GM18858 (cell line): Measurements from ENCODE around the gene SEMA3B.
"Not testable (repeated sequence)": the region's sequence is repeated elsewhere in the genome, so short reads cannot be mapped to it uniquely, and the experiment has no call there.

ENCODE experiments used
- ATAC-seq: cut with Tn5 transposase; IDR thresholded peaks from one replicate; pipeline ENCODE4 v1.9.1; 2021; ENCODE audit not compliant: unreplicated experiment

SEMA3B gene

DNA sequence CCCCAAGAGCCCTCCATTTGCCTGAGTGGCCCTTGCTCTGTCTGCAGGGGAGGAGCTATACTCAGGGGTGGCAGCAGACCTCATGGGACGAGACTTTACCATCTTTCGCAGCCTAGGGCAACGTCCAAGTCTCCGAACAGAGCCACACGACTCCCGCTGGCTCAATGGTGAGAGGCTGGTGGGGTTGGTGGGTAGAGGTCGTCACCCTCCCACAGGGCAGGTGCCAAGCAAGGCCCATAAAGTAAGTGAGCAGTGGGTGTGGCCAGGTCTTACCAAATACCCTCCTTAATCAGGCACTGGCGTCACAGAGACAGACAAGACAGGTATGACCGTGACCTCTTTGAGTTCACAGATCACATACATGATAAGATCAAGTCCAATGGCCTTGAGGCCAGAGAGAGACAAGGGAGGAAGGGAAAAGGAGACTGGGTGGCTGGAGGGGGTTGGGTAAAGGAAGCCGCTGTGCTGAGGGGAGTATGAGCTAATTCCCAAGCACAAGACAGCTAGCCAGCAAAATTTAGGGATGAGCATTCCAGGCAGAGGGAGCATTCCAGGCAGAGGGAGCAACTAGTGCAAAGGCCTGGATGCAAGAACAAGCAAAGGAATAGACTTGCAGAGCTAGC is 2.5 kb downstream of the SEMA3B start:
- no peak for ATAC-seq

DNA sequence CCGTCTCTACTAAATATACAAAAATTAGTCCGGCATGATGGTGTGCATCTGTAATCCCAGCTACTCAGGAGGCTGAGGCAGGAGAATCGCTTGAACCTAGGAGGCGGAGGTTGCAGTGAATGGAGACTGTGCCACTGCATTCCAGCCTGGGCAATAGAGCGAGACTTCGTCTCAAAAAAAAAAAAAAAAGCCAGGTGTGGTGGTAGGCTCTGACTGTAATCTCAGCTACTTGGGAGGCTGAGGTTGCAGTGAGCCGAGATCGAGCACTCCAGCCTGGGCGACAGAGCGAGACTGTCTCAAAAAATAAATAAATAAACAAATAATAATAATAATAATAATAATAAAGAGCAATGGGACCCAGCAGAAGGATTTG is 3.6 kb downstream of the SEMA3B start:
- not testable (repeated sequence) for ATAC-seq

DNA sequence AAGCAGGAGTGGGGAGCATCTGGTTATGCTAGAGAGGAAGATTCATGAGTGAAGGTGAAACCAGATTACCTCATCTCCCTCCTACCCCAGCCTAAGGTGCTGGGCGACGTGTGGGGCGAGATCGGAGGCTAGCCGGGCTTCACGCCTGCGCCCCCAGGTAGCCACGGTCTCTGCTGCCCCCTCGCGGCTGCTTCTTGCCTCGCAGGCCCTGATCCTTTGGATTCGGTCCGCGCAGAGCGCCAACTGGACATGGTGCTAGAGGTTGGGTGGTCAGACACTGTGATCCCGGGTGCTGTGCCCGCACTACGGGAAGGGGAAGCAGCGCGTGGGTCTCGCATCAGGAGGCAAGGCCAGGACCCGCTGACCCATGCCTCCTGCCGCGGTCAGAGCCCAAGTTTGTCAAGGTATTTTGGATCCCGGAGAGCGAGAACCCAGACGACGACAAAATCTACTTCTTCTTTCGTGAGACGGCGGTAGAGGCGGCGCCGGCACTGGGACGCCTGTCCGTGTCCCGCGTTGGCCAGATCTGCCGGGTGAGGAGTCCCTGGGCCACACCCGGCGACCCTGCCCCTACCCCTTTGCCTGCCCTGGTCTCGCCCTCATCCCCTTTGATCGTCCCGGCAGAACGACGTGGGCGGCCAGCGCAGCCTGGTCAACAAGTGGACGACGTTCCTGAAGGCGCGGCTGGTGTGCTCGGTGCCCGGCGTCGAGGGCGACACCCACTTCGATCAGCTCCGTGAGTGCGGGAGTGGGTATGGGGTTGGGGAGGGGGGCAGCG is 4.2 kb downstream of the SEMA3B start:
- ATAC-seq, result peak; percentile 68

DNA sequence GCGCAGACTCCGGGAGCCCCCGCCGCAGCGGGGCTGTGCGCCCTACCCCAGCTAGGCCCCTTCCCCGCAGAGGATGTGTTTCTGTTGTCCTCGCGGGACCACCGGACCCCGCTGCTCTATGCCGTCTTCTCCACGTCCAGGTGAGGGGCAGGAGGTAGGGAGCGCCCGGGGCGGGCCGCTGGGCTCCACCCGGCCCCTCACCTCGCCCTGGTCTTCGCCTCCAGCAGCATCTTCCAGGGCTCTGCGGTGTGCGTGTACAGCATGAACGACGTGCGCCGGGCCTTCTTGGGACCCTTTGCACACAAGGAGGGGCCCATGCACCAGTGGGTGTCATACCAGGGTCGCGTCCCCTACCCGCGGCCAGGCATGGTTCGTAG is 4.7 kb downstream of the SEMA3B start:
- ATAC-seq, result no peak

DNA sequence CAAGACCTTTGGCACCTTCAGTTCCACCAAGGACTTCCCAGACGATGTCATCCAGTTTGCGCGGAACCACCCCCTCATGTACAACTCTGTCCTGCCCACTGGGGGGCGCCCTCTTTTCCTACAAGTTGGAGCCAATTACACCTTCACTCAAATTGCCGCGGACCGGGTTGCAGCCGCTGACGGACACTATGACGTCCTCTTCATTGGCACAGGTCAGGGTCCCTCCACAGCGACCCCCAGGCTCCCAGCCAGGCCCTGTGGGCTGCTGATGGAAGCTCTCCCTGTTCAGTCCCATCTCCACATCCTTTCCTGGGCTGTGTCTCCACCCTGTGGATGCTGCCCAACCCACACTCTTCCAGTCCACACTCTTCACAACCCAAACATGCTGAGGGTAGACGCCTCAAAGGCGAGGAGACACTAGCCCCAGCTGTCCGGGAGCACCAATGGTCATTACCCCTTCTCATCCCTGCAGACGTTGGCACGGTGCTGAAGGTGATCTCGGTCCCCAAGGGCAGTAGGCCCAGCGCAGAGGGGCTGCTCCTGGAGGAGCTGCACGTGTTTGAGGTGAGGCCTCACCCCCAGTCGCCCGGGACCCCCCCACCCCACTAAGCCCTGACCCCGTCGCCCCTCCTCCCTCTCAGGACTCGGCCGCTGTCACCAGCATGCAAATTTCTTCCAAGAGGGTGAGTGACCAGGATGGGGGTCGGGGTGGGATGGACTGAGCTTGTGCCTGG is 5.6 kb downstream of the SEMA3B start:
- ATAC-seq, result no peak

DNA sequence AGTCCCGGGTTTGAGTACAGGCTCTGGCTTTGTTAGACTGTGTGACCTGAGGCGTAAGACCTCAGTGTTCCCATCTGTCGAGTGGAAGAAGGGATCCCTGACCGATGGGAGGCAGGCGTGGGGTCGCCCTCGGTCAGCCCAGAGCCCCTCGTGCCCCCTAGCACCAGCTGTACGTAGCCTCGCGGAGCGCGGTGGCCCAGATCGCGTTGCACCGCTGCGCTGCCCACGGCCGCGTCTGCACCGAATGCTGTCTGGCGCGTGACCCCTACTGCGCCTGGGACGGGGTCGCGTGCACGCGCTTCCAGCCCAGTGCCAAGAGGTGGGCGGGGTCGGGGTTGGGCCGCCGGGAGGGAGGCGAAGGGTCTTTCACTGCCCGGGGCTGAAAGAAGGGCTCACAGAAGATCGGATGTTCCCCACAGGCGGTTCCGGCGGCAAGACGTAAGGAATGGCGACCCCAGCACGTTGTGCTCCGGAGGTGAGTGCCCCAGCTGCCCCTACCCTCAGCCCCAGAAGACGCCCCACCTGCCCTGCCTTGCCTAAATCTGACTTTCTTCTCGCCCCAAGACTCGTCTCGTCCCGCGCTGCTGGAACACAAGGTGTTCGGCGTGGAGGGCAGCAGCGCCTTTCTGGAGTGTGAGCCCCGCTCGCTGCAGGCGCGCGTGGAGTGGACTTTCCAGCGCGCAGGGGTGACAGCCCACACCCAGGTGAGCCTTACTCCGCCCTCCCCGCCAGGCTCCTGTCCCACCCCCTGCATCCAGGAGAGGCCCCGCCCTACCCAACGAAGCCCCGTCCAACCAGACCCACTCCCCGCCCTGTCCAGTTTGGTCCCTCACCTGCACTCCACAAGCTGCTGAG is 6.4 kb downstream of the SEMA3B start:
- ATAC-seq, result no peak

DNA sequence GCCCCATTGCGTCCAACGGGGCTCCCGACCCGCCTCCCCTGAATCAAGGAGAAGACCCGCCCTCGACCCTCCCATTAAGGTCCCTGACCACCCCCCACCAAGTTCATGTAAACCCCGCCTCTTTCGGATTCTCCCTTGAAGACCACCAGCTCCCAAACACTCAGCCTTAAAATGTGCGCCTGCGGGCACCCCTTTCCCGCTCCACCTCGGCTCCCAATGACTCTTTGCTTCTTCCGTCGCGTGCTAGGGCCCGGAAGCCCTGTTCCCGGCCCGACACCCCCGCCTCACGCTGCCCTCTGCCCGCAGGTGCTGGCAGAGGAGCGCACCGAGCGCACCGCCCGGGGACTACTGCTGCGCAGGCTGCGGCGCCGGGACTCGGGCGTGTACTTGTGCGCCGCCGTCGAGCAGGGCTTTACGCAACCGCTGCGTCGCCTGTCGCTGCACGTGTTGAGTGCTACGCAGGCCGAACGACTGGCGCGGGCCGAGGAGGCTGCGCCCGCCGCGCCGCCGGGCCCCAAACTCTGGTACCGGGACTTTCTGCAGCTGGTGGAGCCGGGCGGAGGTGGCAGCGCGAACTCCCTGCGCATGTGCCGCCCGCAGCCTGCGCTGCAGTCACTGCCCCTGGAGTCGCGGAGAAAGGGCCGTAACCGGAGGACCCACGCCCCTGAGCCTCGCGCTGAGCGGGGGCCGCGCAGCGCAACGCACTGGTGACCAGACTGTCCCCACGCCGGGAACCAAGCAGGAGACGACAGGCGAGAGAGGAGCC is 7.2 kb downstream of the SEMA3B start:
- ATAC-seq, result no peak

DNA sequence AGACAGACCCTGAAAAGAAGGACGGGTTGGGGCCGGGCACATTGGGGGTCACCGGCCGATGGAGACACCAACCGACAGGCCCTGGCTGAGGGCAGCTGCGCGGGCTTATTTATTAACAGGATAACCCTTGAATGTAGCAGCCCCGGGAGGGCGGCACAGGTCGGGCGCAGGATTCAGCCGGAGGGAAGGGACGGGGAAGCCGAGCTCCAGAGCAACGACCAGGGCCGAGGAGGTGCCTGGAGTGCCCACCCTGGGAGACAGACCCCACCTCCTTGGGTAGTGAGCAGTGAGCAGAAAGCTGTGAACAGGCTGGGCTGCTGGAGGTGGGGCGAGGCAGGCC is 7.8 kb downstream of the SEMA3B start:
- no peak for ATAC-seq

DNA sequence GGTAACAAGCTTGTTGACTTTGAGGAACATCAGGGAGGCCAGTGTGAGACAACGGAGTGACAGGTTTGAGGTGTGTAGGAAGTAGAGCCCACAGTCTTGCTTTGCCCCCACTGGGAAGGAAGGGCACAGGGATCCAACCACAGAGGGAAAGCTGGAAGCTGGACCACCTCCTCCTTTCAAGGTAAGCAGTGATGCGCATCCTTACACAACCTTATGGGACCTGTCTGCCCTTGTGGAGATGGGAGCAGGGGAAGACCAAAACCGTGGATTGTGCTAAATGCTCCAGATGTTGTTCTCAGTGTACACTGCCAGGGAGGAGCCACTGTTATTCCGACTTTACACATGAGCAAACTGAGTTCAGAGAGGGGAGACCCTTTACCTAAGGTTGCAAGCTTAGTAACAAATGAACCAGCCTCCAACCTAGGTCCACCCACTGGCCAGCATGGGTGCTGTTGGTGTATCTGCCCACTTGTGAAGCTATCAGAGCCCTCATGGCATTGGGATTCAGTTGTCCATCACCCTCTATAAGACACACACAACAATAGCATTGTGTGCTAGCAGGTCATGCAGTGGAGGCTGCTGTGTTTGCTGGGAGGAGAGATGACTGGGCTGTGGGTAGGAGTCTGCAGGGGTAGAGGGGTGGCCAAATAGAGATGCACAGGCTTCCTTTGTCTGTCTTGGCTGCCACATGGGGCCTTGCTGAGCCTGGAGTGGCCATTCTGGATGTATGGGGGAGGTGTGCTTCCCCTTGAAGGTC is 9.4 kb downstream of the SEMA3B start:
- ATAC-seq, result no peak

DNA sequence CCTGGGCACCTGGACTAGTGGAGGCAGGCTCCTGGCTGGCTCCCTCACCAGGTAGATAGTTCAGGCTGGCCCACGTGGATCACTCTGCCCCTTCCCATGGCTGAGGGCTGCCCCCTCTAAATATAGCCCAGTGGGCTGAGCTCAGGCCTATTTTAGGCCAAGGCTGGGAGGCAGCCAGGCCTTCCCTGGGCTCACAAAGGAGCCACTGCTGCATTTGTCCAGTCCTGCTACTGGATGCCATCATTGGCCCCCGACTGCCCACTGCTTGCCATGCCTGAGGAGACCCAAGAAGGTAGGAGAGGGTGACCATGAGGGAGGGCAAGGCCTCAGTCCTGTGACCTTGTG is 9.9 kb downstream of the SEMA3B start, which contains the start of gene LSMEM2:
Gene LSMEM2, plus strand, starts transcription at position 208 of the 345 bp plus-strand sequence. Its CDS starts 27 bp downstream, at position 235.
- ATAC-seq, result no peak

DNA sequence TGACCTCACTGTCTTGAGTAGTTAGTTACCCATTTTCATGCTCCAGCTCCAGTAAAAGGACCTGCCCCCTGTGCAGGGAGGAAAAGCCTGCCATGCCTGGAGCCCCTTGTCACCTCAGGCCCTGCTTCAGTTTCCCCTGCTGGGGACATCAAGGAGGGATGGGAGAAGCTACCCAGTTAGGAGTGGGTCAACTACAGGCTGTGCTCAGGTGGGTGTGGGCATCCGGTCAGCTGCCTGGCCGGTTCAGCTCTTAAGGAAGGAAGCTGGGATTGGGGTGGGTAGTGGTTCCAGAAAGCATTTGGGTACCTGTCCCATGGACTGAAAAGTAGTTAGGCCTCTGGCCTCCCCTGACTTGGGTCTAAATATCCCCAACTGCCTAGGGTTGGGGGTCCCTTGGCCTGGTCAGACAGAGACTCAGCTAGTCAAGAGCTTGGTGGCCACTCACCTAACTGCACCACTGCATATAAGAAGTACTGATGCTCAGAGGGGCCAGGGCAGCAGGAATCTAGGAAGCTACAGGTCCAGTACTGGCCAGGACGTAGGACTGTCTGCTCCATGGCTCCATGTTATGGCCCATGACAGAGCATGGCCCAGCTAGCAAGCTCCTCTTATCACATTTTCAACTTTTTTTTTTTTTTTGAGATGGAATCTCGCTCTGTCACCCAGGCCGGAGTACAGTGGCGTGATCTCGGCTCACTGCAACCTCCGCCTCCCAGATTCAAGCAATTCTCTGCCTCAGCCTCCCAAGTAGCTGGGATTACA is 10.5 kb downstream of the SEMA3B start:
- no peak for ATAC-seq

DNA sequence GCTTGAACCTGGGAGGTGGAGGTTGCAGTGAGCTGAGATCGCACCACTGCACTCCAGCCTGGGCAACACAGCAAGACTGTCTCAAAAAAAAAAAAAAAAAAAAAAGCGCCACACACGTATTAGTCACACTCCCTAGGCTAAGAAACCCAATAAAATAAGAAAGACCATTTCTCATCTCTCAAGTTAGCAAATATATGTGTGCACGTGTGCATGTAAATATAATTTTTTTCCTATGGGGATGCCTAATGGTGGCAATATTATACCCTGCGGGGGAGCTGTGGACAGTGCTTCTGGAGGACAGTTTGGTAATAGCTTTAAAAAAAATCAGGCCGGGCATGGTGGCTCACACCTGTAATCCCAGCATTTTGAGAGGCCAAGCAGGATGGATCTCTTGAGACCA is 15.2 kb downstream of the SEMA3B start:
- not testable (repeated sequence) for ATAC-seq

DNA sequence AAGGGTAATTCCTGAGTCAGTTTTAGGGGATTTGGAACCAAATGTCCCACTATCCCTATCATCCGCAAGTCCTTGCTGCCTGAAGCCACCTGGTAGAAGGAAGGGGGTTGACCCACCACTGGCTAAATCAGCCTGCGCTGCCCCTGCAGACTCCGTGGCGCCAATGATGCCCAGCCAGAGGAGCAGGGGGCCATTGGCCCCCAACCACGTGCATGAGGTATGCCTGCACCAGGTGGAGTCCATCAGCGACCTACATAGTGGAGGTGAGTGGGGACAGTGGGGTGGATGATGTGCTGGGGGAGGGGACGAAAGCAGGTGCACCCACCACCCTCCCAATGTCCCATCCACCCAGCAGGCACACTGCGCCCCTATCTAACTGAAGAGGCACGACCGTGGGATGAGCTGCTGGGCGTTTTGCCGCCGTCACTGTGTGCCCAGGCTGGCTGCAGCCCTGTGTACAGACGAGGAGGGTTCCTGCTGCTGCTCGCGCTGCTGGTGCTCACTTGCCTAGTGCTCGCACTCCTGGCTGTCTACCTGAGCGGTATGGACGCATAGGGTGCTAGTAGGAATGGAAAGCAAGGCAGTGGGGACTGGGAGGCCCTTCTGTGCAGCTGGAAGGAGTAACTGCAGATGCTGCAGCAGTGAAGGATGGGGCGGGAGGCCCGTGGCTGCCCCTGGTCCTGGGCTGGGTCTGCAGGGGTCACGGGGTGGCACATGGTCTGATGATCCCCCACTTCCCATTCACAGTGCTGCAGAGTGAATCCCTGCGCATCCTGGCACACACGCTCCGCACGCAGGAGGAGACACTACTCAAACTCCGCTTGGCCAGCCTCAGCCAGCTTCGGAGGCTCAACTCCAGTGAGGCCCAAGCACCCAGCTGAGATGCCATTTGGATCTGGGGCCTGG is 17.6 kb downstream of the SEMA3B start:
- no peak for ATAC-seq

DNA sequence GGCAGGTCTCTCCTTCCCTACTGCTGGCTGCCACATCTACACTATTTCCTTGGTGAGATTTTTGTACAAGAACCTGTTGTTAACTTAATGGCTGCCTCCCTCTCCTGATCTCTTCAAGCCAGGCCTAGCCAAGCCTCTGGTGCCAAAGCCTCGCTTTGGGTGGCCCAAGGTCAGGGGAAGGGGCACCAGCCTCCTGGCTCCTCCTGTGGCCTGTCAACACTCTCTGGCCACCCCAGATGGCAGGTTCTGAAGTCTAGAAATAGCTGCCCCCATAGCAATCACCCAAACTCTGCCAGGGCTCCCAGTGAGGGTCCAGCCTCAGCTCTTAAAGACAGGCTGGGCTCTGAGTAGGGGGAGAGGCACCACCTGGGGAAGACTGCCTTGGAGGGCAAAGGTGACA is 18.3 kb downstream of the SEMA3B start:
- no peak for ATAC-seq

DNA sequence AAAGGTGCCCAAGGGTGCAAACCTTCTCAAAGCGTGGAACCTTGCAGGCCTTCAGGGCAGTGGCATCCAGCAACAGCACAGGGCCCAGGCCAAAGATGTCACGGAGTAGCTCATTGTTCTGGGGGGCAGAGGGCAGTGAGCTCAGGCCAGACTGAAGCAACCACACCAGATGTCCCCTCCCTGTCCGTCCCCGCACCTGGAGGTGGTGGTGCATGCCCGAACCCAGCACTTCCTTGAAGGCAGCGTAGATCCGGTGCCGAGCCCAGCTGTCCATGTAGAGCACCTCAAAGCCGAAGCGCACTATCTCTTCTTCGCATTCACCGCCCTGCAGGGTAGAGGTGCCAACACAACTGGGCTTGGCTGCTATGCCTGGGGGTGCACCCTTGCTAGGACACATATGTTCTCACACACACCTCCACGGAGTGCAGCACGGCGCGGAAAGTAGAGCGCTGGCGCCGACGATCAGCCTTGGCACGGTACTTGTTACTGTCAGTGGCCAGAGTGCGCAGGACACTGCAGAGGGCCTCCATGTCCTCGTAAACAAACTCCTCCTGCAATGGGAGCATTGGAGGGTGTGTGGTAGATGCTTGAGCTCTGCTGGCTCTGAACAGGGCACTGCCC is 19.6 kb downstream of the SEMA3B start:
- no peak for ATAC-seq

DNA sequence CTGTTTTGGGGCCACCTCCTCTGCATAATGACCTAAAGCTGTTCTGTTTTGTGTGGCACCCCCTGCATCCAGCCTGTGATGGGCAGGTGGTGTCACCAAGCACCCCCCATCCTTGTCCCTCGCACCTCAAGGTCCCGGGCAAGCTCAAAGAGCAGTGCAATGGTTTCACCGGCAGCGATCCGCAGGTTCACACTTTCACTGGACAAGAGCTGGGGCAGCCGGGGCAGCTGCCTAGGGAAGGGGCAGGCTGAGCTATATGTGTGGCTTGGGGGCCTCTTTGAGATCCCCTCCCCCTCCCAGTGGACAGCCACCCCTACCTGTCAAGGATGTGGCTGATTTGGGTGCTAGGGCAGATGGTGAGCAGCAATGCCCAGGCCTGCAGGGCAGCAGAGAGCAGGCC is 20.2 kb downstream of the SEMA3B start:
- no peak for ATAC-seq

DNA sequence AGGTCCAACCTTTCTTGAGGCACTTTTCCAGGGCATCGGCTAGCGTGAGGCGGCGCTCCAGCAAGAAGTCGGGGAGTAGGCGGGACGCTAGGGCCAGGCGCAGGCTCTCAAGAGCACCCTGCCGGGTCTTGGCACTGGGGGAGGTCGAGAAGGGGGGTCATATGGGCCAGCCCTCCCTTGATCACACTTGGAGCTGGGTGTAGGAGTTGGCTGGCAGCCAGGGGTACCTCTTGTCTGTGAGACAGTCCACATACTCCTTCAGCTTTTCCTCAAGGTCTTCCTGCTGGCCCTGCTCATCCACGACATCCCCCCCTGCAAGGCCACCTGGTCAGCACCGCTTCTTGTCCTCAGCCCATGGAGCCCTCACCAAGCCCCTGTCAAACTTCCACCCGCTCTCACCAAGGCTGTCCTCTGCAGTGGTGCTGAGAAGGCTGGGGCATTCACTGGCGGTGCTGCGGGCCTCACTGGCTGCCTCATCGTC is 21.3 kb downstream of the SEMA3B start:
- no peak for ATAC-seq
